Measurements from ENCODE around the gene NFKBIL1.

NFKBIL1 gene

DNA sequence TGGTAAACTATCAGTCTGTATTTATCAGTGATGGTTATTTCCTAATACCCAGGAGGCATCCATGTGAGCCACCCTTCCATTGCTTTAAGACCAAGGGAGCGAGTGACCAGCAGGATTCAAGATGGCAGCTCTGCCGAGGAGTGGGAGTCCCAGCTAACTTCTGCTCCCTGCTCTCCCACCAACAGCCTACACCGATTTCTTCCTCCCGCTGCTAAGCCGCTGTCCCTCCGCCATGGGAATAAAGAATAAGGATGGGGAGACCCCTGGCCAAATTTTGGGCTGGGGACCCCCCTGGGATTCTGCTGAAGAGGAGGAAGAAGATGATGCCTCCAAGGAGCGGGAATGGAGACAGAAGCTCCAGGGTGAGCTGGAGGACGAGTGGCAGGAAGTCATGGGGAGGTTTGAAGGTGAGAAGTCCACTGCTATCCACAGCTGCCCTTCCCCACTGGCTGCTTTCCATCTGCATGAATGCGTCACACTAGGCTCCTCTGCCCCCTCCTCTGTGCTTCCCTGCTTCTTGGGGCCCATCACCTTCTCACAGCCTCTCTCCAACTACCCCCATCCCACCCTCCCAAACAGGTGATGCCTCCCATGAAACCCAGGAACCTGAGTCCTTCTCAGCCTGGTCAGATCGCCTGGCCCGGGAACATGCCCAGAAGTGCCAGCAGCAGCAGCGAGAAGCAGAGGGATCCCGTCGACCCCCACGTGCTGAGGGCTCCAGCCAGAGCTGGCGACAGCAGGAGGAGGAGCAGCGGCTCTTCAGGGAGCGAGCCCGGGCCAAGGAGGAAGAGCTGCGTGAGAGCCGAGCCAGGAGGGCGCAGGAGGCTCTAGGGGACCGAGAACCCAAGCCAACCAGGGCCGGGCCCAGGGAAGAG lies 10.3 kb downstream of the NFKBIL1 start:
- no peak overlapping the region for H3K4me3 ChIP-seq (ENCODE audit: low read depth, low read length)
- peak; percentile 53 for DNase-seq (ENCODE audit: low read depth)
- no peak for TF ChIP-seq POLR2A (IDR thresholded peaks at IDR 0.05; ENCODE audit: extremely low read depth, insufficient read length)
- TF ChIP-seq, protein P1, sequence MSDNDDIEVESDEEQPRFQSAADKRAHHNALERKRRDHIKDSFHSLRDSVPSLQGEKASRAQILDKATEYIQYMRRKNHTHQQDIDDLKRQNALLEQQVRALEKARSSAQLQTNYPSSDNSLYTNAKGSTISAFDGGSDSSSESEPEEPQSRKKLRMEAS (IDR thresholded peaks at IDR 0.05; ENCODE audit: low read depth, low read length), result no peak
- TF ChIP-seq MYC (IDR thresholded peaks at IDR 0.05; ENCODE audit: low read depth, low read length), result no peak
- TF ChIP-seq, protein P2, sequence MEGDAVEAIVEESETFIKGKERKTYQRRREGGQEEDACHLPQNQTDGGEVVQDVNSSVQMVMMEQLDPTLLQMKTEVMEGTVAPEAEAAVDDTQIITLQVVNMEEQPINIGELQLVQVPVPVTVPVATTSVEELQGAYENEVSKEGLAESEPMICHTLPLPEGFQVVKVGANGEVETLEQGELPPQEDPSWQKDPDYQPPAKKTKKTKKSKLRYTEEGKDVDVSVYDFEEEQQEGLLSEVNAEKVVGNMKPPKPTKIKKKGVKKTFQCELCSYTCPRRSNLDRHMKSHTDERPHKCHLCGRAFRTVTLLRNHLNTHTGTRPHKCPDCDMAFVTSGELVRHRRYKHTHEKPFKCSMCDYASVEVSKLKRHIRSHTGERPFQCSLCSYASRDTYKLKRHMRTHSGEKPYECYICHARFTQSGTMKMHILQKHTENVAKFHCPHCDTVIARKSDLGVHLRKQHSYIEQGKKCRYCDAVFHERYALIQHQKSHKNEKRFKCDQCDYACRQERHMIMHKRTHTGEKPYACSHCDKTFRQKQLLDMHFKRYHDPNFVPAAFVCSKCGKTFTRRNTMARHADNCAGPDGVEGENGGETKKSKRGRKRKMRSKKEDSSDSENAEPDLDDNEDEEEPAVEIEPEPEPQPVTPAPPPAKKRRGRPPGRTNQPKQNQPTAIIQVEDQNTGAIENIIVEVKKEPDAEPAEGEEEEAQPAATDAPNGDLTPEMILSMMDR (IDR thresholded peaks at IDR 0.05; ENCODE audit: low read depth, low read length), result no peak

DNA sequence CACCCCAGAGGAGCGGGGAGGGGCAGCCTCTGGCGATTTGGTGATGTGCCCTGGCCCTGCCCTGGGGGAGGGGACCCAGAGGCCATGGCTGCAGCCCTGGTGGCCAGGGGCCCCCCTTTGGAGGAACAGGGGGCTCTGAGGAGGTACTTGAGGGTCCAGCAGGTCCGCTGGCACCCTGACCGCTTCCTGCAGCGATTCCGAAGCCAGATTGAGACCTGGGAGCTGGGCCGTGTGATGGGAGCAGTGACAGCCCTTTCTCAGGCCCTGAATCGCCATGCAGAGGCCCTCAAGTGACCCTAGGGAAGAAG lies 10.9 kb downstream of the NFKBIL1 start:
- peak overlapping the region; percentile 13 for H3K4me3 ChIP-seq (ENCODE audit: low read depth, low read length)
- DNase-seq (ENCODE audit: low read depth), result no peak
- TF ChIP-seq, protein P1 (IDR thresholded peaks at IDR 0.05; ENCODE audit: low read depth, low read length), result no peak
- TF ChIP-seq MYC (IDR thresholded peaks at IDR 0.05; ENCODE audit: low read depth, low read length), result no peak

DNA sequence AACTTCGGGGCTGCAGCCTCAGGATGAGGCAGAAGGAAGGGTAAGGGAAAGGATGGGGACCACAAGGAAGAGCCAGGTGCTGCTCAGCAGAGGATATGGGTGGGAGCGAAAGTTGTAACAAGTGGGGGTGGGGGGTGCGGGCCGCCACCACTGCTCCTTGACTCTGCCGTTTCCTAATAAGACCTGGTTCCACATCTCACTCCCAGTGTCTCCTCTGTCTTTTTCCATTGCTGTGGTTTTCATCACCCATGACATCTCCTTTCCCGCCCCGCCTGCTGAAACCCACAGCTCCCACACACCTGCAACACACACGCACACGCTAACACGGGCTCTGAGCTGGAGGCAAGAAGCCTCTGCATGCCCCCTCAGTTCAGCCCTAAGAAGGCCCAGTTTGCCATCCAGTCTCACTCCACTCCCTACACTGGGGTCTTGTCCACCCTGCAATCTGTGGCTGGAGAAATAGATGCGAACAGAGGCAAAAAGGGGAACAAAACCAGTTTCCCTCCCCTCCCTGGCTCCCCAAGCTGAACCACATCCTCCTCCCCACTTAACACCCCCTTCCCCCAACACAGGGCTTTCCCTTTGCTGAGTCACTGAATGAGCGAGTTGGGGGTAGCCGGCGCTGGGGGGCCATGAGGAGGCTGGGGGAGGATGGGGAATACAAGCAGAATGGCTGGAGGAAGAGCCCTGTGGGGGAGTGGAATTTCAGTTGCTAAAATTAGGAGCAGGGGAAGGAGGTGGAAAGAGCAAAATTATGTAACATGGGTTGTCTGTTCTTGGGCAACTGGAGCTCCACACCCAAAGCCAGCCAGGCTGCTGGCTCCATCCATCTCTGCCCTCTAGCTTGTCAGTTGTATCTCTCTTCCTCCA lies 11.5 kb downstream of the NFKBIL1 start:
- peak; percentile 100 for DNase-seq (ENCODE audit: low read depth)
- H3K4me3 ChIP-seq (ENCODE audit: low read depth, low read length), result peak overlapping the region; percentile 39

DNA sequence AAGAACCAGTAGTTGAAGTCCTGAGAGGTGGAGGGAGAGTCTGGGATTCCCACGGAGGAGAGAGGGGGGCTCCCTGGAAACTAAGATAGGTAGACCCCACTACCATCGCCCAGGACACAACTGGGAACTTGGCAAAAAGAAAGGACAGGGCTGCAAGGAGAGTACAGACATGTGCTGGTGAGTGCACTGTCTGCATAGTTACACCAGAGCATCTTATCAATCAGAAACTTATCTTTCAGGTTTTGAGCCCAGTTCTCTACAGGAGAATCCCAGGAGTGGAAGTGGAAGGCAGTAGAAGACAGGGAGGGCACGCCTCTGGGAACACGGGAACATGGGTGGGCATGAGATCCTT lies 12.2 kb downstream of the NFKBIL1 start:
- TF ChIP-seq, protein P1 (IDR thresholded peaks at IDR 0.05; ENCODE audit: low read depth, low read length), result no peak
- H3K4me3 ChIP-seq (ENCODE audit: low read depth, low read length), result peak overlapping the region; percentile 39
- no peak for DNase-seq (ENCODE audit: low read depth)

More for the DNA sequence above, 11.5 kb downstream of the NFKBIL1 start:
- TF ChIP-seq MYC (IDR thresholded peaks at IDR 0.05; ENCODE audit: low read depth, low read length), result no peak
- TF ChIP-seq, protein P1 (IDR thresholded peaks at IDR 0.05; ENCODE audit: low read depth, low read length), result no peak; the same call in 1 of the 2 replicates
- no peak for TF ChIP-seq POLR2A (IDR thresholded peaks at IDR 0.05; ENCODE audit: extremely low read depth, insufficient read length)
- TF ChIP-seq, protein P2 (IDR thresholded peaks at IDR 0.05; ENCODE audit: low read depth, low read length), result no peak

DNA sequence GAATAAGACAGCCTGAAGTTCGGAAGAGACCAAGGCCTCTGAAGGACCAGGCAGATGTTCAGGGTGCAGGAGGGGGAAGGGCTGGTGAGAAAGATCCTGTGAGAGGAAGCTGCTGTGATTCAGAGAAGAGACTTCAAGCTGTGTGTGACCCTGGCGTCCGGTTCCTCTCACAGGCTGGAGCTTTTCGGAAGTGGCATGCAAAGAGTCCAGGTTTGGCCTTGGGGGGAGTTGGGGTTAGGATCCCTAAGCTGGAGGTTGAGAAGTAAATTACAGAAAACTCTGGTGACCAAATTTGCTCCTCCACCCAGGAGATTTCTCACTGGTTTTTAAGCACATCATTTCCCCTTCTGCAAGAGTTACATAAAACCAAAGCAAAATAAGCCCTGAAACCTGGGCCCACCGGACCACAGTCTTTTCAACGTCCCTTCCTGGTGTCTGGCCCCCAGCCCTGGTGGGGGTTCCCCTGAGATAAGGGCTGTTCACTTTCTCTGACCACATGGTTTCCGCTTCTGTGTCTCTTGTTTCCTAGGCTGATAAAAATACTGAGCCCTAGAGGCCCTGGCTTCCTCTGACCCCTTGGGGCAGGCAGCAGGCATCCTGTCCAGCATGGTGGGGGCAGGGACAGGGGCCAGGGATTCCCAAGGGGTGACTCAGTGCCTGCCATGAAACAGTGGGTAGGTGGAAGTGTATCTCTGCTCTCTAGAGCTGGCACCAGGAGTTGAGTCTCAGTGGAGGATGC lies 12.7 kb downstream of the NFKBIL1 start:
- peak overlapping the region; percentile 39 for H3K4me3 ChIP-seq (ENCODE audit: low read depth, low read length)
- TF ChIP-seq POLR2A (IDR thresholded peaks at IDR 0.05; ENCODE audit: extremely low read depth, insufficient read length), result no peak
- TF ChIP-seq, protein P1 (IDR thresholded peaks at IDR 0.05; ENCODE audit: low read depth, low read length), result peak; percentile 93
- peak; percentile 84 for TF ChIP-seq MYC (IDR thresholded peaks at IDR 0.05; ENCODE audit: low read depth, low read length)
- TF ChIP-seq, protein P2 (IDR thresholded peaks at IDR 0.05; ENCODE audit: low read depth, low read length), result no peak
- peak; percentile 98 for DNase-seq (ENCODE audit: low read depth)

DNA sequence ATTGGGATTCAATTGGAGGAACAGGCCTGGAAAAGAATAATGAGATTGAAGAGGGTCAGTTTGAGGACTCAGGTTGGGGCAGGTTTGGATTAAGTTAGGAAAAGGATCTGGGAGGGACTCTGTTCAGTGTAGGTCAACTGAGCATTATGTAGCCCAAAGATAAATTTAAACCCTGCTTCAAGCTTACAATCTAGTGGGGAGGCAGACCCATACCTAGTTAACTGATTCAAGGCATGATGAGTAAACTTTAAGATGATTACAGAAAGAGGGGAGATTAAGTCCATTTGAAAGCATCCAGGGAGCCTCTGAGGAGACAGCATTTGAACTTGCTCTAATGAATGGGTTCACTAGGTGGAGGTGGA lies 13.3 kb downstream of the NFKBIL1 start:
- TF ChIP-seq, protein P2 (IDR thresholded peaks at IDR 0.05; ENCODE audit: low read depth, low read length), result no peak
- TF ChIP-seq MYC (IDR thresholded peaks at IDR 0.05; ENCODE audit: low read depth, low read length) (no peak), POLR2A (IDR thresholded peaks at IDR 0.05; ENCODE audit: extremely low read depth, insufficient read length) (no peak)
- TF ChIP-seq, protein P1 (IDR thresholded peaks at IDR 0.05; ENCODE audit: low read depth, low read length), result no peak
- no peak for DNase-seq (ENCODE audit: low read depth)
- H3K4me3 ChIP-seq (ENCODE audit: low read depth, low read length), result peak overlapping the region; percentile 34

Data from NB4 (cell line).